Heart right ventricle (tissue), 16 donors: Measurements from ENCODE around the gene CIAPIN1. TPM values are rescaled to one million over a fixed set of nuclear protein-coding genes. Genes with fewer than 3 reads are reported as not detected.

Source experiments
- ATAC-seq, 8 donors: fragments of 200-7000 bp; cut with Tn5 transposase; one replicate each; pipeline ENCODE4 v1.9.1; 2020; ENCODE audit warnings: mild to moderate bottlenecking in 8 of 8, moderate library complexity in 8 of 8, moderate number of reproducible peaks in 1 of 8
- DNase-seq, 2 donors: peaks; one replicate each; pipeline ENCODE4 v3.0.0-alpha.2; 2020
- H3K27ac ChIP-seq, 10 donors: fragments of 200-600 bp; sonication (generic) in 2 of 10; one replicate each; pipeline versions ENCODE4 v1.5.0 to v1.8.0; 2020 to 2022; ENCODE audit warnings: mild to moderate bottlenecking in 3 of 10
- H3K27me3 ChIP-seq, 7 donors: fragments of 200-600 bp; one replicate each; pipeline ENCODE4 v1.8.0; 2021 to 2022; ENCODE audit warnings: mild to moderate bottlenecking in 2 of 7
- H3K36me3 ChIP-seq, 9 donors: fragments of 200-600 bp; sonication (generic) in 1 of 9; one replicate each; pipeline versions ENCODE4 v1.5.0 to v1.8.0; 2020 to 2022; ENCODE audit warnings: mild to moderate bottlenecking in 2 of 9
- H3K4me1 ChIP-seq, 9 donors: fragments of 200-600 bp; sonication (generic) in 1 of 9; one replicate each; pipeline versions ENCODE4 v1.5.0 to v1.8.0; 2020 to 2022; ENCODE audit warnings: mild to moderate bottlenecking in 4 of 9
- H3K4me3 ChIP-seq, 10 donors: fragments of 200-600 bp; sonication (generic) in 2 of 10; one replicate each; pipeline versions ENCODE4 v1.5.0 to v1.8.0; 2020 to 2022; ENCODE audit warnings: mild to moderate bottlenecking in 7 of 10, moderate library complexity in 2 of 10
- H3K9me3 ChIP-seq, 11 donors: fragments of 200-600 bp in 10 of 11; sonication (generic) in 2 of 11; one replicate each; pipeline versions ENCODE4 v1.5.0 to v1.8.0; 2013 to 2022; ENCODE audit warnings: mild to moderate bottlenecking in 2 of 11, control low read depth in 1 of 11, moderate library complexity in 1 of 11
- WGBS, 2 donors: extraction: QIAGEN DNeasy Blood & Tissue Kit; methylation state at CpG; one replicate each; pipeline ENCODE4 v1.1.7; 2013; ENCODE audit warnings: inconsistent platforms in 1 of 2; 5-methylcytosine and 5-hydroxymethylcytosine counted together
- intact Hi-C, 10 donors: fragments of 100-400 bp; cut with DNase I; formaldehyde crosslinking; loops; one replicate each; pipeline versions ENCODE4 v1.11.1 to v1.14.2; 2022
- polyA plus RNA-seq, 2 donors: library from polyadenylated mRNA; stranded (reverse); fragments of 200-250 nt; gene quantifications; one replicate each; pipeline ENCODE4 v1.2.3, GENCODE V29; 2013
- total RNA-seq, 10 donors: library from RNA; stranded (reverse); fragmentation: NEBNext Ultra II Directional in 3 of 10; extraction: Animal tissue kit (Norgen Biotek cat#: 25700) in 3 of 10; gene quantifications; one replicate each; pipeline versions ENCODE4 v1.2.1 to v1.2.4, GENCODE V29; 2021 to 2023
- TF ChIP-seq, protein P1 (sequence below), 9 donors: fragments of 200-600 bp; sonication (generic) in 2 of 9; IDR thresholded peaks; one replicate each; pipeline versions ENCODE4 v1.5.0 to v1.8.0; 2021 to 2022; ENCODE audit warnings: antibody characterized with exemption in 9 of 9, mild to moderate bottlenecking in 5 of 9, moderate library complexity in 1 of 9
- donor health status: Arrhythmogenic right ventricular cardiomyopathy.
- donor health status: ischemic (EF 13 %, LVEDD 7.1; RV severe dilation, severe dysfunction).
- donor health status: healthy with polysubstance abuse.
- donor health status: DM: no; HTN: yes; CAD: no.
- donor health status: DM: no; HTN: no; CAD: no.
- donor health status: ischemic (EF 25% LVEDD 6.9; RV normal size, moderate dysfunction).
- donor health status: ischemic (EF 25% LVEDD 5.7; RV mildly dilated, moderate dysfunction).
- donor health status: healthy.
- donor health status: DM: yes; HTN: yes; CAD: no.
- donor health status: Ischemic cardiomyopathy.
- donor health status: ischemic (EF 35%, LVEDD 5.7; RV mildly dilated, moderate dysfunction).
- donor health status: nonischemic (EF 11% LVEDD 7.7; RV severe dilation, severe dysfunction).
- donor health status: DM: yes; HTN: yes; CAD: no.
- donor health status: PGD.
- donor health status: ischemic (EF 29% LVEDD 5.4; RV normal size, mild dysfunction).
- donor health status: nonischemic (EF 23%, LVEDD 6.1; RV moderate dilation, normal function).

Gene CIAPIN1
- total and polyA plus RNA-seq, 12 donors = 20.1 to 75.1 (median 61.0) TPM

DNA sequence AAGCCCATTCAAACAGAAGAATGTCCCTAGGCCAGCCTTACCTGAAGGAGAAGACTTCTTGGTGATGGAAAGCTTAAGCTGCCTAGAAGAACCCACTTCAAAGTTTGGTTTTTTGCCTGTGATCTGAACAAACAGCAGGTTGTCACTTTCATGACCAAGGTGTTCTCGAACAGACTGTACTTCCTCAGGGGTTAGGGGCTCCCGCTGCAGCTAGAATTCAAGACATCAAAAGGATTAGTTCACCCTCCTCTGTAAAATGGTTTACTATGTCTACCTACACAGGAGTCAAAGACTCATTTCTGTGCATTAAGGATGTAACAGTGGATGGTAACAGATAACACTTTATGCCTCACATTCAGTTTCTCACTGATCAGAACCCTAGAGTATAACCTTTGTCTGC, 13.2 kb downstream of the CIAPIN1 start:
- intact Hi-C loops = no loop called here
- peaks cover 5 to 100% (median 82%) of the 10 kb centered on the region in 9 donors for H3K36me3 ChIP-seq
- 94 to 95% methylated on average over 2 of the region's 2 CpGs for WGBS, 2 donors

DNA sequence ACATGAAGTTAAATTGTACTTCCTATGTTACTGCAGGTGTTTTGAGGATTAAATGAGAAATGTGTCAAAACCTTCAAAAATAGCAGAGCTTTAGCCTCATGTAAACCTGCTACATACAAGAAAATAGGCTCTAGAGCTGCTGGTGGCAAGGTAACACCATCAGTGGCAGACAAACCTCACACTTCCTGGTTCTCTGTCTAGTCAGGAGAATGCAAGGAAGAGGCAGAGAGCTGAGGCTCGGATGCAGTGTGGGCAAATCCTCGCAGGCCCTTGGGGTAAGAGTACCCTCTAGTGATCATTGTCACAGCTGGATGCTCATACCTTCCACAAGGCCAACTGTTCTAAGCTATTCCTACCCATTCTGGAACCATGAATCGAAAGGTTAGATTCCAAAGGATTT, 14.2 kb downstream of the CIAPIN1 start:
- no peaks in the 10 kb centered on the region for H3K4me1 ChIP-seq
- intact Hi-C loops = no loop called here
- DNase-seq (no peak), ATAC-seq (no peak)
- TF ChIP-seq, protein P1, sequence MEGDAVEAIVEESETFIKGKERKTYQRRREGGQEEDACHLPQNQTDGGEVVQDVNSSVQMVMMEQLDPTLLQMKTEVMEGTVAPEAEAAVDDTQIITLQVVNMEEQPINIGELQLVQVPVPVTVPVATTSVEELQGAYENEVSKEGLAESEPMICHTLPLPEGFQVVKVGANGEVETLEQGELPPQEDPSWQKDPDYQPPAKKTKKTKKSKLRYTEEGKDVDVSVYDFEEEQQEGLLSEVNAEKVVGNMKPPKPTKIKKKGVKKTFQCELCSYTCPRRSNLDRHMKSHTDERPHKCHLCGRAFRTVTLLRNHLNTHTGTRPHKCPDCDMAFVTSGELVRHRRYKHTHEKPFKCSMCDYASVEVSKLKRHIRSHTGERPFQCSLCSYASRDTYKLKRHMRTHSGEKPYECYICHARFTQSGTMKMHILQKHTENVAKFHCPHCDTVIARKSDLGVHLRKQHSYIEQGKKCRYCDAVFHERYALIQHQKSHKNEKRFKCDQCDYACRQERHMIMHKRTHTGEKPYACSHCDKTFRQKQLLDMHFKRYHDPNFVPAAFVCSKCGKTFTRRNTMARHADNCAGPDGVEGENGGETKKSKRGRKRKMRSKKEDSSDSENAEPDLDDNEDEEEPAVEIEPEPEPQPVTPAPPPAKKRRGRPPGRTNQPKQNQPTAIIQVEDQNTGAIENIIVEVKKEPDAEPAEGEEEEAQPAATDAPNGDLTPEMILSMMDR (IDR thresholded peaks at IDR 0.05) = no peak
- H3K36me3 ChIP-seq = peaks cover 5 to 100% (median 81%) of the 10 kb centered on the region in 9 donors
- 85 to 95% methylated on average over 3 of the region's 3 CpGs for WGBS, 2 donors
- no peaks in the 10 kb centered on the region for H3K27me3 ChIP-seq
- no peaks in the 10 kb centered on the region for H3K9me3 ChIP-seq
- no peak overlapping the region for H3K27ac ChIP-seq
- no peak overlapping the region for H3K4me3 ChIP-seq

More for the DNA sequence above, 13.2 kb downstream of the CIAPIN1 start:
- ATAC-seq = no peak
- Histone ChIP-seq H3K27me3 (no peaks in the 10 kb centered on the region), H3K27ac (no peak overlapping the region), H3K4me3 (no peak overlapping the region), H3K4me1 (no peaks in the 10 kb centered on the region), H3K9me3 (no peaks in the 10 kb centered on the region)
- TF ChIP-seq, protein P1 (IDR thresholded peaks at IDR 0.05) = no peak
- DNase-seq = no peak

DNA sequence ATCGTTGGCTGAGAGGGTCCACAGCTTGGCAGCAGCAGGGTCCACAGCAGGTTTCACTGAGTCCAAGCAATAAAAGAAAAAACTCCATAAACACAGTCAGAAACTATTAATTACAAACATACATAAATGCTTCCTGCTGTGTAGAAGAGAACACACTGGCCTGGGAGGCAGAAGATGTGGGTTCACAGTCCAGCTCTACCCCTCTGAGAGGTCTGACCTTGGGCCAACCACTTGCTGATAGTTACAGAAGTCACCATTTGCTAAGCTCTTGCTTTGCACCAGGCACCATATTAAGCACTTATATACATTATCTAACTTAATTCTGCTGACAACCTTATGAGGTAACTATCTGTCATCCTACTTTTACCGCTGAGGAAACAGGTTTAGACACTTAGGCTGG, 14.7 kb downstream of the CIAPIN1 start:
- intact Hi-C loops = no loop called here
- ATAC-seq = no peak
- TF ChIP-seq, protein P1 (IDR thresholded peaks at IDR 0.05) = no peak
- Histone ChIP-seq H3K27me3 (no peaks in the 10 kb centered on the region), H3K4me1 (no peaks in the 10 kb centered on the region), H3K27ac (no peak overlapping the region), H3K36me3 (peaks cover 5 to 100% (median 86%) of the 10 kb centered on the region in 9 donors), H3K9me3 (no peaks in the 10 kb centered on the region), H3K4me3 (no peak overlapping the region)
- DNase-seq = no peak
- 92 to 96% methylated on average over 2 of the region's 2 CpGs for WGBS, 2 donors

DNA sequence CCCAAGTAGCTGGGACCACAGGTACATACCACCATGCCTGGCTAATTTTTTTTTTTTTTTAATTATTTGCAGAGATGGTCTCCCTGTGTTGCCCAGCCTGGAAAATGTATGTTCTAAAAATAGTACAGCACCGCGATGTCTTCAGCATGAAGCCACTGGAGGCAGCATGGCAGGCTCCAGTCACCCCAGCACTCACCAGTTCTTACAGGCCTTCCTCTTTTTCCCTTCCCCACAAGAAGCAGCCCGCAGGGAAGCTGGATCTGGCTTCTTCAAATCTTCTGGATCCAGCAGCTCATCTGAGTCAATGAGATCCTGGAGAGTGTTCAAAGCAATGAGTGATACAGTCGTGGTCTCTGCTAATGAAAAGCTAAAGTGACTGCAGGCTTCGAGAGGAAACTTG, 16.2 kb downstream of the CIAPIN1 start:
- TF ChIP-seq, protein P1 (IDR thresholded peaks at IDR 0.05) = no peak
- H3K4me1 ChIP-seq = no peaks in the 10 kb centered on the region
- H3K36me3 ChIP-seq = peaks cover 5 to 99% (median 83%) of the 10 kb centered on the region in 9 donors
- no peak for ATAC-seq
- 68 to 73% methylated on average over 5 of the region's 5 CpGs for WGBS, 2 donors
- H3K27ac ChIP-seq = no peak overlapping the region
- no peak for DNase-seq
- no peaks in the 10 kb centered on the region for H3K27me3 ChIP-seq
- no peak overlapping the region for H3K4me3 ChIP-seq
- intact Hi-C loops = no loop called here
- H3K9me3 ChIP-seq = no peaks in the 10 kb centered on the region
